Measurements from ENCODE around the gene GAST. TPM values are rescaled to one million over a fixed set of nuclear protein-coding genes. Genes with fewer than 3 reads are reported as not detected.

GAST gene
- total and polyA plus RNA-seq, 2 donors (not counting 1 experiment from before 2014, with no cell fraction given): not detected

- Histone ChIP-seq H2AFZ (ENCODE audit: low read length) (no peak overlapping the region), H3K27me3 (ENCODE audit: control insufficient read depth, insufficient read depth, low read length) (peaks cover 18% of the 10 kb centered on the region), H3K79me2 (ENCODE audit: control insufficient read depth, insufficient read depth, low read length) (no peaks in the 10 kb centered on the region), H3K4me2 (ENCODE audit: extremely low read depth, insufficient read depth, low read length) (no peak overlapping the region), H3K36me3 (ENCODE audit: control insufficient read depth, insufficient read depth, low read length) (no peaks in the 10 kb centered on the region), H3K4me1 (ENCODE audit: control insufficient read depth, extremely low read depth, insufficient read depth, low read length) (no peaks in the 10 kb centered on the region), H3K9ac (ENCODE audit: insufficient read depth, low read length) (no peak overlapping the region), H4K20me1 (ENCODE audit: control insufficient read depth, extremely low read depth, insufficient read depth, low read length) (no peaks in the 10 kb centered on the region), H3K9me3 (ENCODE audit: control insufficient read depth, insufficient read depth, low read depth, low read length) (no peaks in the 10 kb centered on the region), H3K4me3 (replicated peaks in 1 of 4; ENCODE audit: control extremely low read depth in 1 of 4, insufficient read depth in 1 of 4, low read depth in 3 of 4, low read length in 4 of 4) (no peak overlapping the region), H3K27ac (ENCODE audit: insufficient read depth, low read length) (no peak overlapping the region)
- TF ChIP-seq CTCF (conservative IDR thresholded peaks at IDR 0.05 in 1 of 2, IDR thresholded peaks at IDR 0.05 in 1 of 2; ENCODE audit: low read depth in 1 of 2, low read length in 2 of 2) (no peak), EZH2 (IDR thresholded peaks at IDR 0.05; ENCODE audit: low read length, missing control alignments) (no peak)
- DNase-seq (ENCODE audit: low read depth in 2 of 2): no peak
Observed at GRCh38 chr17:41740506-41740905, 28.4 kb downstream of the GAST start.

- H3K9ac ChIP-seq (ENCODE audit: insufficient read depth, low read length): no peak overlapping the region
- no peak overlapping the region for H3K27ac ChIP-seq (ENCODE audit: insufficient read depth, low read length)
- H3K9me3 ChIP-seq (ENCODE audit: control insufficient read depth, insufficient read depth, low read depth, low read length): no peaks in the 10 kb centered on the region
- H2AFZ ChIP-seq (ENCODE audit: low read length): no peak overlapping the region
- H3K4me3 ChIP-seq (replicated peaks in 1 of 4; ENCODE audit: control extremely low read depth in 1 of 4, insufficient read depth in 1 of 4, low read depth in 3 of 4, low read length in 4 of 4): no peak overlapping the region
- no peaks in the 10 kb centered on the region for H3K36me3 ChIP-seq (ENCODE audit: control insufficient read depth, insufficient read depth, low read length)
- no peak for DNase-seq (ENCODE audit: low read depth in 2 of 2)
- H3K79me2 ChIP-seq (ENCODE audit: control insufficient read depth, insufficient read depth, low read length): no peaks in the 10 kb centered on the region
- TF ChIP-seq EZH2 (IDR thresholded peaks at IDR 0.05; ENCODE audit: low read length, missing control alignments): no peak
- no peak for TF ChIP-seq CTCF (conservative IDR thresholded peaks at IDR 0.05 in 1 of 2, IDR thresholded peaks at IDR 0.05 in 1 of 2; ENCODE audit: low read depth in 1 of 2, low read length in 2 of 2)
- H3K4me2 ChIP-seq (ENCODE audit: extremely low read depth, insufficient read depth, low read length): no peak overlapping the region
- H3K27me3 ChIP-seq (ENCODE audit: control insufficient read depth, insufficient read depth, low read length): peaks cover 6% of the 10 kb centered on the region
- H3K4me1 ChIP-seq (ENCODE audit: control insufficient read depth, extremely low read depth, insufficient read depth, low read length): no peaks in the 10 kb centered on the region
- no peaks in the 10 kb centered on the region for H4K20me1 ChIP-seq (ENCODE audit: control insufficient read depth, extremely low read depth, insufficient read depth, low read length)
Observed at GRCh38 chr17:41741709-41742108, 29.6 kb downstream of the GAST start.

GRCh38 chr17:41748275-41748674 lies 36.1 kb downstream of the GAST start:
- Histone ChIP-seq H3K79me2 (ENCODE audit: control insufficient read depth, insufficient read depth, low read length) (no peaks in the 10 kb centered on the region), H3K36me3 (ENCODE audit: control insufficient read depth, insufficient read depth, low read length) (no peaks in the 10 kb centered on the region), H3K4me2 (ENCODE audit: extremely low read depth, insufficient read depth, low read length) (no peak overlapping the region), H3K4me3 (replicated peaks in 1 of 4; ENCODE audit: control extremely low read depth in 1 of 4, insufficient read depth in 1 of 4, low read depth in 3 of 4, low read length in 4 of 4) (no peak overlapping the region), H3K4me1 (ENCODE audit: control insufficient read depth, extremely low read depth, insufficient read depth, low read length) (no peaks in the 10 kb centered on the region), H3K27me3 (ENCODE audit: control insufficient read depth, insufficient read depth, low read length) (peaks cover 2% of the 10 kb centered on the region), H3K9me3 (ENCODE audit: control insufficient read depth, insufficient read depth, low read depth, low read length) (no peaks in the 10 kb centered on the region), H2AFZ (ENCODE audit: low read length) (no peak overlapping the region), H4K20me1 (ENCODE audit: control insufficient read depth, extremely low read depth, insufficient read depth, low read length) (no peaks in the 10 kb centered on the region), H3K9ac (ENCODE audit: insufficient read depth, low read length) (no peak overlapping the region), H3K27ac (ENCODE audit: insufficient read depth, low read length) (no peak overlapping the region)
- no peak for DNase-seq (ENCODE audit: low read depth in 2 of 2)
- no peak for TF ChIP-seq EZH2 (IDR thresholded peaks at IDR 0.05; ENCODE audit: low read length, missing control alignments)
- no peak for TF ChIP-seq CTCF (conservative IDR thresholded peaks at IDR 0.05 in 1 of 2, IDR thresholded peaks at IDR 0.05 in 1 of 2; ENCODE audit: low read depth in 1 of 2, low read length in 2 of 2)

Measured in fibroblast of lung (primary cell).